Measurements from ENCODE around the gene SLC7A10. TPM values are rescaled to one million over a fixed set of nuclear protein-coding genes. Genes with fewer than 3 reads are reported as not detected.

The SLC7A10 gene
- not detected for total RNA-seq

GRCh38 chr19:33225458-33225926 lies at the start of gene SLC7A10:
TSS of gene SLC7A10 (minus strand) at chr19:33225850. CDS start at chr19:33225703, 147 bp downstream.
- ATAC-seq (no peak), DNase-seq (ENCODE audit: low spot score) (no peak)
- Mint-ChIP-seq H3K4me3 (peak within 1 kb of the TSS; percentile 54), H3K27me3 (peaks cover 33 to 37% of the 10 kb centered on the region in 2 donors), H3K27ac (no peak within 1 kb of the TSS), H3K9me3 (peaks cover 6% of the 10 kb centered on the region), H3K4me1 (ENCODE audit: low read depth in 2 of 2) (peaks cover 0 to 9% of the 10 kb centered on the region in 2 donors), H3K36me3 (peaks cover 16% of the 10 kb centered on the region)

- DNase-seq (ENCODE audit: low spot score) (no peak), ATAC-seq (no peak)
- Mint-ChIP-seq H3K27me3 (no peaks in the 10 kb centered on the region), H3K36me3 (no peaks in the 10 kb centered on the region), H3K27ac (no peak overlapping the region), H3K9me3 (no peaks in the 10 kb centered on the region), H3K4me1 (ENCODE audit: low read depth in 2 of 2) (peaks cover 8 to 9% of the 10 kb centered on the region in 2 donors), H3K4me3 (no peak overlapping the region)
Observed at GRCh38 chr19:33274663-33275558, 49.3 kb upstream of the SLC7A10 start.

DNA sequence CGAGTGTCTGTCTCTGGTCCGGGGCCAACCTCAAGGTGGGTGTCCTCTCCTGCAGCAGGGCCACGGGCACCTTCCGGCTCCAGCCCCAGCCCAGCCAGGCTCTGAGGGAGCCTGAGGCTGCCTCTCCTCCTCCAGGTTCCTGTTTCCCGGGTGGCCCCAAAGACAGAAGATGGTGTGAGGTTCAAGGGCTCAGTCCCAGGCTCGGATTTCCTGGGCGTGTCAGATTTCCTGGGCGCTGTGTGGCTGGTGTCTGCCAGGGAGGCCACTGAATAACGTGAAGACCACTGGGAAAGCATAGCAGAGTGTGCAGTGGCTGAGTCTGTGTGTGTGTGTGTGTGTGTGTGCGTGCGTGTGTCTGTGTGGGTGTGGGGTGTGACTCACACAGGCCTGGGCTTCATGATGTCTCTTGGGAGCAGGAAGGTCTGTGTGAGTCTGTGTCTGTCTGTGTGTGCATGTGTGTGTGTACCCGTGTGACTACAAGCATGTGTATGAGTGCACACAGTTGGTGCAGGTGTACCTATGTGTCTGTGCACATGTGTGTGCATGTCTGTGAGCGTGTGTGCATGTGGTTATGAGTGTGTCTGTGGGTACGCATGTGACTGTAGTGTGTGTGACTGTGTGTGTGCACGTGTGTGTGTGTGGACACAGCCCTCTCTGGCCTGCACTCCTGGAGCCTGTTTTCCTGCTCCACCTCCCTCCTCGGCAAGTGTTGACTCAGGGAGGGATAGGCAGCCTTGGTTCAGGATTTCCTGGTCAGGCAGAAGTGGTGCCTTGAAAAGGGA lies 48.4 kb upstream of the SLC7A10 start:
- no peak for DNase-seq (ENCODE audit: low spot score)
- peaks cover 7 to 9% of the 10 kb centered on the region in 2 donors for H3K4me1 Mint-ChIP-seq (ENCODE audit: low read depth in 2 of 2)
- no peaks in the 10 kb centered on the region for H3K36me3 Mint-ChIP-seq
- no peak overlapping the region for H3K27ac Mint-ChIP-seq
- no peak overlapping the region for H3K4me3 Mint-ChIP-seq
- peak; percentile 11 to 42 for ATAC-seq
- H3K9me3 Mint-ChIP-seq: no peaks in the 10 kb centered on the region
- no peaks in the 10 kb centered on the region for H3K27me3 Mint-ChIP-seq

- Mint-ChIP-seq H3K4me1 (ENCODE audit: low read depth in 2 of 2) (peaks cover 7 to 9% of the 10 kb centered on the region in 2 donors), H3K4me3 (no peak overlapping the region), H3K27ac (no peak overlapping the region), H3K9me3 (no peaks in the 10 kb centered on the region), H3K27me3 (no peaks in the 10 kb centered on the region), H3K36me3 (no peaks in the 10 kb centered on the region)
- ATAC-seq (no peak), DNase-seq (ENCODE audit: low spot score) (no peak)
Observed at GRCh38 chr19:33273065-33273736, 47.6 kb upstream of the SLC7A10 start.

DNA sequence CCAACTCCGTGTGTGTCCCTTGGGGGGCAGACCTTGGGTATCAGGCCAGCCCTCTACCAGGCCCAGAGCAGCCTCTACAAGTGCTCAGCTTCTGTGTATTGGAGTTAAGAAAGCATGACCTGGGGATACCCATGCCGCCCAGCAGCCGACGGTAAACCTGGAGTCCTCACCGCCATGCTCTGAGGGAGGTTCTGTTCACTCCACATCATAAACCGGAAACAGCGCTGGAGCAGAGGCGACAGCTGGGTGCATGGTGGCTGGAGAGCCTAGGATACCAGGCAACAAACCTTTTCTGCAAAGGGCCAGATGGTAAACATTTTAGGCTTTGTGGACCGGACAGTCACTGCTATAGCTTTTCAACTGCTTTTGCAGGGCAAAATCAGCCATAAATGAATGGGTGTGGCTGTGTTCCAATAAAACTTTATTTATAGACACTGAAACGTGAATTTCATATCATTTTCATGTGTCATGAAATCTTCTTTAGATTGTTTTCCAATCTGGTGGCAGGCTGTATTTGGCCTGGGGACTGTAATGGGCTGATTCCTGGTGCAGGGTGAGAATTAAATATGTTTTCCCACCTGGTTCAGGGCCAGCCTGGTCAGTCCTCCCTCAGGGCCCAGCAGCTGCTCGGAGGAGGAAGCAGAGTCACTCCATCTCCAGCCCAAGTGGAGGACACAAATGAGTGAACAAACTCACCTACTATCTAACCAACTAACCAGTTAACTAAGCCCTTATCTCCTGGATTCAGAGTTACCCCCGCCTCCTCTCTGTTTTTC lies 45.8 kb upstream of the SLC7A10 start:
- Mint-ChIP-seq H3K27ac (no peak overlapping the region), H3K36me3 (no peaks in the 10 kb centered on the region), H3K4me1 (ENCODE audit: low read depth in 2 of 2) (peaks cover 7 to 9% of the 10 kb centered on the region in 2 donors), H3K27me3 (no peaks in the 10 kb centered on the region), H3K4me3 (no peak overlapping the region), H3K9me3 (no peaks in the 10 kb centered on the region)
- DNase-seq (ENCODE audit: low spot score): no peak
- no peak for ATAC-seq

DNA sequence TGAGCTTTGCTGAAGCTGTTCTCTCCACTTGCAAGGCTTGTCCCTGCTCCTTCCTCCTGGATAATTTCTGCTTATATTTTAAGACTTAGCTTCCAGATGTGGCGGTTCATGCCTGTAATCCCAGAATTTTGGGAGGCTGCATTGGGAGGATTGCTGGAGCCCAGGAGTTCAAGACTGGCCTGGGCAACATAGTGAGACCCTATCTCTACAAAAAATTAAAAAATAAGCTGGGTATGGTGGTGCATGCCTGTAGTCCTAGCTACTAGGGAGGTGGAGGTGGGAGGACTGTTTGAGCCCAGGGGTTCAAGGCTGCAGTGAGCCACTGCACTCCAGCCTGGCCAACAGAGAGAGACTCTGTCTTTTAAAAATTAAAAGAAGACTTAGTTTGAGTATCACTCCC lies 45.1 kb upstream of the SLC7A10 start:
- H3K27me3 Mint-ChIP-seq: no peaks in the 10 kb centered on the region
- H3K4me3 Mint-ChIP-seq: no peak overlapping the region

DNA sequence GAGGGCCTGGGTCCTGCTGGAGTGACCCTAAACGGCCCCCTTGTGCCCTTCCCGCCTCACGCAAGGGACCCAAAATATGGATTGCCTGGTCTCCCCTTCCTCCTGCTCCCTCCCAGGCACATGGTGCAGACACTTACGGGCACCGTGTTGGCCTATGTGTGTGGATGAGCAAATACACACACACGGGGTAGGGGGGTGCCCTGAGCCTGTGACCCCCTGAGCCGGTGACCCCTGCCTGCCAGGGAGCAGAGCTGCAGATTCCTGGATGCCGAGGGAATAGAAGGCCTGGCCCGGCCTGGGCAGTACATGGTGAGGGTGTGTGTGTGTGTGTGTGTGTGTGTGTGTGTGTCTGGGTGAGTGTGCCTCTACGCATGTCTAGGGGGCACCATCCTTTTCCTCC lies 43.4 kb upstream of the SLC7A10 start:
- no peak overlapping the region for H3K4me3 Mint-ChIP-seq
- H3K9me3 Mint-ChIP-seq: no peaks in the 10 kb centered on the region
- ATAC-seq: no peak
- no peaks in the 10 kb centered on the region for H3K27me3 Mint-ChIP-seq
- H3K27ac Mint-ChIP-seq: no peak overlapping the region
- H3K36me3 Mint-ChIP-seq: no peaks in the 10 kb centered on the region
- H3K4me1 Mint-ChIP-seq (ENCODE audit: low read depth in 2 of 2): peaks cover 3 to 9% of the 10 kb centered on the region in 2 donors
- no peak for DNase-seq (ENCODE audit: low spot score)

More for the DNA sequence above, 45.1 kb upstream of the SLC7A10 start:
- Mint-ChIP-seq H3K9me3 (no peaks in the 10 kb centered on the region), H3K36me3 (no peaks in the 10 kb centered on the region), H3K27ac (no peak overlapping the region), H3K4me1 (ENCODE audit: low read depth in 2 of 2) (peaks cover 7 to 9% of the 10 kb centered on the region in 2 donors)
- DNase-seq (ENCODE audit: low spot score) (no peak), ATAC-seq (no peak)

- H3K27ac Mint-ChIP-seq: no peak overlapping the region
- DNase-seq (ENCODE audit: low spot score) (no peak), ATAC-seq (no peak)
- no peaks in the 10 kb centered on the region for H3K27me3 Mint-ChIP-seq
- no peaks in the 10 kb centered on the region for H3K9me3 Mint-ChIP-seq
- H3K4me1 Mint-ChIP-seq (ENCODE audit: low read depth in 2 of 2): peaks cover 0 to 7% of the 10 kb centered on the region in 2 donors
- no peak overlapping the region for H3K4me3 Mint-ChIP-seq
- H3K36me3 Mint-ChIP-seq: no peaks in the 10 kb centered on the region
Observed at GRCh38 chr19:33268162-33268991, 42.7 kb upstream of the SLC7A10 start.

DNA sequence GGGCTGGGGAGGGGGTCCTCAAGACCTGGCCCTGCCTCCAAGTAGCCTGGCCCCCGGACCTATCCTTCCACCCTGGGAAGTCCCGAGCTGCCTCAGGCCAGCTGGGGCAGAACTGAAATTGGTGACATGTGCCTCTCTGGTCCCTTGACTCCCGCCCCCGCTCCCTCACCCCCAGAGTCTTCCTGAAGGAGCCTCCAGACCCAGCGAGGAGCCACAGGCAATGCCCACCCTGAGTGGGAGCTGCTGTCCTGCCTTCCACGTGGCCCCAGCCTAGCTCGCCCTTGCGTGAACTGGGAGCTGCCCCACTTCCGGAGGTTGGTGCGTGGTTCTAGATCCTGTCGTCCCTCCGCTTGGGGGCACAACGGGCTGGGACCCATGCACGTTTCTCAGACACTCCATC lies 42.1 kb upstream of the SLC7A10 start:
- H3K36me3 Mint-ChIP-seq: no peaks in the 10 kb centered on the region
- H3K27me3 Mint-ChIP-seq: no peaks in the 10 kb centered on the region
- DNase-seq (ENCODE audit: low spot score) (no peak), ATAC-seq (peak in 1 of 2 donors; percentile 7)
- H3K4me3 Mint-ChIP-seq: no peak overlapping the region
- peaks cover 0 to 3% of the 10 kb centered on the region in 2 donors for H3K4me1 Mint-ChIP-seq (ENCODE audit: low read depth in 2 of 2)
- H3K9me3 Mint-ChIP-seq: no peaks in the 10 kb centered on the region
- no peak overlapping the region for H3K27ac Mint-ChIP-seq

DNA sequence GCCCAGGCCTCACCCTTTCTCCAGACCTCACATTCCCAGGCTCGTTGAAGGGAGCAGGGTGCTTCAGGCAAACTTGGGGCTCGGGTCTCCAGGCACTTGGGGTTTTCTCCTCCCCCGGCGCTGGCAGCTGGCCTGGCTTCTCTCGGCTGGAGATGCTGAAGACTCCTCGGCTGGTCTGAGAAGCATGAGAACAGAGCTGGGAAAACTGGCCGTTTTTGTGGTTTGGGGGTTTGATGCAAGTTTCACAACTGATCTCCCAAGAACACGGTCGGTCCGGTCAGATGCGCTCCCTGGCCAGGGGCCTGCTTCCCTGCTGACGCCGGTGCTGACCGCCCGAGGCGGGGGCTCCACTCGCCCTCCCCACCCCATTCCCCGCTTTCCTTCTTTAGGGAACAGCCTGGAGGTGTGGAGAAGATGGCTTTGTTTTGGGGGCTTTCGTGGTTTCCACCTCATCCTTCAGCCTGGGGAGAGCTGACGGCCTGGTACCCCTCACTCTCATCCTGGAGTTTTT lies 41.4 kb upstream of the SLC7A10 start:
- H3K4me1 Mint-ChIP-seq (ENCODE audit: low read depth in 2 of 2): peaks cover 3% of the 10 kb centered on the region in 2 donors
- H3K4me3 Mint-ChIP-seq: no peak overlapping the region
- no peaks in the 10 kb centered on the region for H3K9me3 Mint-ChIP-seq
- ATAC-seq (no peak), DNase-seq (ENCODE audit: low spot score) (no peak)
- H3K27ac Mint-ChIP-seq: no peak overlapping the region
- no peaks in the 10 kb centered on the region for H3K36me3 Mint-ChIP-seq
- H3K27me3 Mint-ChIP-seq: no peaks in the 10 kb centered on the region

GRCh38 chr19:33264881-33265445 lies 39.3 kb upstream of the SLC7A10 start:
- DNase-seq (ENCODE audit: low spot score) (no peak), ATAC-seq (no peak)
- no peaks in the 10 kb centered on the region for H3K27me3 Mint-ChIP-seq
- no peak overlapping the region for H3K27ac Mint-ChIP-seq
- H3K36me3 Mint-ChIP-seq: no peaks in the 10 kb centered on the region
- no peaks in the 10 kb centered on the region for H3K9me3 Mint-ChIP-seq
- no peak overlapping the region for H3K4me3 Mint-ChIP-seq
- H3K4me1 Mint-ChIP-seq (ENCODE audit: low read depth in 2 of 2): peaks cover 6 to 7% of the 10 kb centered on the region in 2 donors

Measured in natural killer cell treated with Interleukin-12 subunit alpha and Interleukin-12 subunit beta and Interleukin-15 and Interleukin-18, amount 100 ng/mL, for 72 hours (primary cell).